ENCODE data around the gene NAALADL2.

NAALADL2 gene

GRCh38 chr3:175737646-175738572 lies 878.8 kb downstream of the NAALADL2 start:
- H3K27me3 ChIP-seq (replicated peaks): no peaks in the 10 kb centered on the region
- no peak for TF ChIP-seq CTCF (IDR thresholded peaks at IDR 0.05; ENCODE audit: low read depth, low read length, missing control alignments)
- peak; percentile 57 for DNase-seq
- H3K4me3 ChIP-seq (ENCODE audit: low read depth, low read length): no peak overlapping the region
- in situ Hi-C loops (cut with HindIII; ENCODE audit: low pct_ligation_motif_present, low sequenced_read_pairs): no loop called here
- no peaks in the 10 kb centered on the region for H3K36me3 ChIP-seq (replicated peaks)
- peak overlapping the region; percentile 48 for H3K27ac ChIP-seq

- no peak for TF ChIP-seq CTCF (IDR thresholded peaks at IDR 0.05; ENCODE audit: low read depth, low read length, missing control alignments)
- in situ Hi-C loops (cut with HindIII; ENCODE audit: low pct_ligation_motif_present, low sequenced_read_pairs): no loop called here
Measured at GRCh38 chr3:175741951-175742350, 882.8 kb downstream of the NAALADL2 start.

GRCh38 chr3:175743733-175744400 lies 884.7 kb downstream of the NAALADL2 start:
- Histone ChIP-seq H3K36me3 (replicated peaks) (no peaks in the 10 kb centered on the region), H3K27ac (no peak overlapping the region), H3K27me3 (replicated peaks) (no peaks in the 10 kb centered on the region), H3K4me3 (ENCODE audit: low read depth, low read length) (no peak overlapping the region)
- peak; percentile 28 for DNase-seq
- in situ Hi-C loops (cut with HindIII; ENCODE audit: low pct_ligation_motif_present, low sequenced_read_pairs): no loop called here
- TF ChIP-seq CTCF (IDR thresholded peaks at IDR 0.05; ENCODE audit: low read depth, low read length, missing control alignments): no peak

More at GRCh38 chr3:175741951-175742350, 882.8 kb downstream of the NAALADL2 start:
- no peak overlapping the region for H3K27ac ChIP-seq
- H3K27me3 ChIP-seq (replicated peaks): no peaks in the 10 kb centered on the region
- no peaks in the 10 kb centered on the region for H3K36me3 ChIP-seq (replicated peaks)
- H3K4me3 ChIP-seq (ENCODE audit: low read depth, low read length): no peak overlapping the region
- peak; percentile 61 for DNase-seq

GRCh38 chr3:175746308-175746707 lies 887.2 kb downstream of the NAALADL2 start:
- Histone ChIP-seq H3K27ac (no peak overlapping the region), H3K36me3 (replicated peaks) (no peaks in the 10 kb centered on the region), H3K4me3 (ENCODE audit: low read depth, low read length) (no peak overlapping the region), H3K27me3 (replicated peaks) (no peaks in the 10 kb centered on the region)
- no peak for TF ChIP-seq CTCF (IDR thresholded peaks at IDR 0.05; ENCODE audit: low read depth, low read length, missing control alignments)
- in situ Hi-C loops (cut with HindIII; ENCODE audit: low pct_ligation_motif_present, low sequenced_read_pairs): no loop called here
- no peak for DNase-seq

- no peak for TF ChIP-seq CTCF (IDR thresholded peaks at IDR 0.05; ENCODE audit: low read depth, low read length, missing control alignments)
- H3K27ac ChIP-seq: no peak overlapping the region
- H3K27me3 ChIP-seq (replicated peaks): no peaks in the 10 kb centered on the region
- DNase-seq: no peak
- no peak overlapping the region for H3K4me3 ChIP-seq (ENCODE audit: low read depth, low read length)
- in situ Hi-C loops (cut with HindIII; ENCODE audit: low pct_ligation_motif_present, low sequenced_read_pairs): no loop called here
- no peaks in the 10 kb centered on the region for H3K36me3 ChIP-seq (replicated peaks)
Measured at GRCh38 chr3:175748087-175748730, 889.1 kb downstream of the NAALADL2 start.
